NCI-H2196 (cell line): ENCODE measurements around the gene TUBB1.
A peak's percentile ranks its signal among the peaks of the same experiment; 100 is the strongest.
"Not testable (repeated sequence)": the region's sequence is repeated elsewhere in the genome, so short reads cannot be mapped to it uniquely, and the experiment has no call there.

Source experiments
- DNase-seq: peaks from one replicate; lab custom pipeline; 2025; ENCODE audit not compliant: unreplicated experiment; lab: John Stamatoyannopoulos, UW

Gene TUBB1

DNA sequence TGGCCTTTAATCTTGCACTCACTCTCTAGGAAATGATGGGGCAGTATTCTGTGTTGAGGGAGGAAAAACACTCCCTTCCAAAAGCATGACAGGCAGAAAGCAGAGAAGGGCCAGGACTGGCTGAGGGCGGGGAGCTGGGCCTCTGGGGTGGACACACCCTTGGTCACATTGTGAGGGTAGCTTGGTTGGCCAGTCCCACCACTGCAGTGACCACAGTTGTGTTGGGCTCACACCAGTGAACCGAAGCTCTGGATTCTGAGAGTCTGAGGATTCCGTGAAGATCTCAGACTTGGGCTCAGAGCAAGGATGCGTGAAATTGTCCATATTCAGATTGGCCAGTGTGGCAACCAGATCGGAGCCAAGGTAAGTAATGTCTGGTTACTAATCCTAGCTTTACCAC lies at the start of gene TUBB1:
TSS of gene TUBB1 (plus strand) at position 213 of the 400 bp plus-strand sequence. CDS start at position 307, 94 bp downstream.
- DNase-seq = no peak

DNA sequence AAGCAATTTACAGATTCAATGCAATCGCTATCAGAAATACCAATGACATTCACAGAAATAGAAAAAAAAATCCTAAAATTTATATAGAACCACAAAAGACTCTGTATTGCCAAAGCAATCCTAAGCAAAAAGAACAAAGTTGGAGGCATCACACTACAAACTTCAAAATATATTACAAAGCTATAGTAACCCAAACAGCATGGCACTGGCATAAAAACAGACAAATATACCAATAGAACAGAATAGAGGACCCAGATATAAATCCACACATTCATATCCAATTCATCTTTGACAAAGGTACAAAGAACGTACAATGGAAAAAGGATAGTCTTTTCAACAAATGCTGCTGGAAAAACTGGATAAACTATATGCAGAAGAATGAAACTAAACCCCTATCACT lies 49.8 kb upstream of the TUBB1 start:
- no peak for DNase-seq

DNA sequence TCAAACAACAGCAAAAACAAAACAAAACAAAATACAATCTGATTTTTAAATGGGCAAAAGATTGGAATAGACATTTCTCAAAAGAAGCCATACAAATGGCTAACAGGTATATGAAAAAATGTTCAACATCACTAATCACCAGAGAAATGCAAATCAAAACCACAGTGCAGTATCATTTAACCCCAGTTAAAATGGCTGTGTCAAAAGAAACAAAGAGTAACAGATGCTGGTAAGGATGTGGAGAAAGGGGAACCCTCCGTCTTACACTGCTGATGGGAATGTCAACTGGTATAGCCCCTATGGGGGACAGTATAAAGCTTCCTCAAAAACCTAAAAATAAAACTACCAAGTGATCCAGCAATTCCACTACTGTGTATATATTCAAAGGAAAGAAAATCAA lies 49.1 kb upstream of the TUBB1 start:
- DNase-seq = no peak

DNA sequence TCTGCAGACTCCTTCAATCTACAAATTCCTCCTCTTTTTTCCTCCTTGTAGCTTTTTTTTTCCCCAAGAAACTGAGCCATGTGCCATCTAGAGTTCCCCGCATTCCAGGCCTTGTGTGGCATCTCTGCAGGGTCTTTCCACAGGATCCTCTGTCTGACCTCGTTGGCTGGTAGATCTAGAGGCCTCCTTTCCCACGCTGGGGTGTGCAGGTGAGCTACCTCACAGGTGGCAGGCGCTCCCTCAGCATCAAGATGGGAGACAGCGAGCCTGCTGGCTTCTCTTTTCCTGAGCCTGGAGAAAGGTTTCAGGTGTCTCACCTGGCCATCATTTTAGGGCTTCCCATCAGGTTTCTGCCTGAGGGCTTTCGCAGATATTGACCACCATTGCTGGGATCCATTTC lies 47.8 kb upstream of the TUBB1 start:
- DNase-seq = no peak

DNA sequence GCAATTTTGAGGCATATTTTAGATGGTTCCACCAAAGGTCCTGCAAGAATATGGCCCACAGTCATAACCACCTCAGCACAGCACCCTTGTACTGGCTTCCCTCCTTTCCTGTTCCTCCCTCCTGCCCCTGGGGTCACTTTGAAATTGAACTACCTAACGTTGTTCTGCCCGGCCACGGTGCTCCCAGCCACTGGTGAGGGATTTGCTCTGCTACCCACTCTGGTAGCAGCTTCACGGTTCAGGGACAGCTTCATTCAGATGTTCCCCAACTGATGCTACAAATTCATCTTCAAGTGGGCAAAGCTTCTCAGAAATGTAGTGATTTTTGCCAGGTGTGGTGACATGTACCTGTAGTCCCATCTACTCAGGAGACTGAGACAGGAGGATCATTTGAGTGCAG lies 46.0 kb upstream of the TUBB1 start:
- DNase-seq = no peak

DNA sequence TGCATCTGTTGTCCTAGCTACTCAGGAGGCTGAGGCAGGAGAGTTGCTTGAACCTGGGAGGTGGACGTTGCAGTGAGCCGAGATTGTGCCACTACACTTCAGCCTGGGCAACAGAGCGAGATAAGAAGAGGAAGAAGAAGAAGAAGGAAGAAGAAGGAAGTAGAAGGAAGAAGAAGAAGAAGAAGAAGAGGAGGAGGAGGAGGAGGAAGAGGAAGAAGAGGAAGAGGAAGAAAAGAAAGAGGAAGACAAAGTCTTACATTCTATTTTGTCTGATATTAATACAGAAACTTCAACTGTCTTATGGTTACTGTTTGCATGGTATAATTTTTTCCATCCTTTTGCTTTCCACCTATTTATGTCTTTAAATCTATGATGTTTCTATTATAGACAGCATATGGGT lies 45.4 kb upstream of the TUBB1 start:
- no peak for DNase-seq

DNA sequence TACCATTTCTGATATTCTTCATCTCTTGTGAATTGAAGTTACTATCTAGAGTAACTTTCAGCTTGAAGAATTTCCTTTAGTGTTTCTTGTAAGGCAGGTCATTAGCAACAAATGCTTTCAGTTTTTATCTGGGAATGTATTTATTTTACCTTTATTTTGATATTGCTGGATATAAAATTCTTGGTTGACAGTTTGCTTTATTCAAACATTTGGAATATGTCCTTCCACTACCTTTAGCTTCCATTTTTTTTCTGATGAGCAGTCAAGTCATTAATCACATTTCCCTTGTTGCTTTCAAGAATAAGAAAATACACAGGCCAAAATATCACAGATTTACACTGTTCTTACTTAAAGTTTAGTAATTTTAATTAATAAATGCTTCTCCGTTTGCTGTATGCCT lies 43.9 kb upstream of the TUBB1 start:
- DNase-seq = no peak

DNA sequence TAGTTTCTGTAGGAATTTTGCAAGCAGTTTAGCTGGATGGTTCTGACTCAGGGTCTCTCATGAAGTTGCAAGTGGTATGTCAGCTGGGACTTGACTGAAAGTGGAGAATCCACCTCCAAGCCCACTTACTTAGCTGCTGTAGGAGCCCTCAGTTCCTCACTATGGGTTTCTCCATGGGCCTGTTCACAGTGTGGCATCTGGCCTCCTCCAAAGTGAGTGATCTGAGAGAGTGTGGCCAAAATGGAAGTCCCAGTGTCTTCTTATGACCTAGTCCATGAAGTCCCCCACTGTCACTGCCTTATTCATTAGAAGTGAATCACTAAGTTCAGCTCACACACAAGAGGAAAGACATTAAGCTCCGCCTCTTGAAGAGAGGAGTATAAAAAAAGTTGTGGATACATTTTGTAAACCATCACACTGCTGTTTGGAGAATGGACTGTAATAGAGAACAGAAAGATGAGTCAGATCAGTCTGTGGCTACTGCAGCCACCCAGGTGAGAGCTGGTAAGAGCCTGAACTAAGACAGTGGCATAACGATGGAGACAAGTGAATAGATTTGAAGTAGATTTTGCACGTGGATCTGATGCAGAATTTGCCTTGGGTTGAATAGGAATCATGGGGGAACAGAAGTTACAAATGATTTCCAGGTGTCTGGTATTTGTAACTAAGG lies 43.0 kb upstream of the TUBB1 start:
- DNase-seq = no peak

DNA sequence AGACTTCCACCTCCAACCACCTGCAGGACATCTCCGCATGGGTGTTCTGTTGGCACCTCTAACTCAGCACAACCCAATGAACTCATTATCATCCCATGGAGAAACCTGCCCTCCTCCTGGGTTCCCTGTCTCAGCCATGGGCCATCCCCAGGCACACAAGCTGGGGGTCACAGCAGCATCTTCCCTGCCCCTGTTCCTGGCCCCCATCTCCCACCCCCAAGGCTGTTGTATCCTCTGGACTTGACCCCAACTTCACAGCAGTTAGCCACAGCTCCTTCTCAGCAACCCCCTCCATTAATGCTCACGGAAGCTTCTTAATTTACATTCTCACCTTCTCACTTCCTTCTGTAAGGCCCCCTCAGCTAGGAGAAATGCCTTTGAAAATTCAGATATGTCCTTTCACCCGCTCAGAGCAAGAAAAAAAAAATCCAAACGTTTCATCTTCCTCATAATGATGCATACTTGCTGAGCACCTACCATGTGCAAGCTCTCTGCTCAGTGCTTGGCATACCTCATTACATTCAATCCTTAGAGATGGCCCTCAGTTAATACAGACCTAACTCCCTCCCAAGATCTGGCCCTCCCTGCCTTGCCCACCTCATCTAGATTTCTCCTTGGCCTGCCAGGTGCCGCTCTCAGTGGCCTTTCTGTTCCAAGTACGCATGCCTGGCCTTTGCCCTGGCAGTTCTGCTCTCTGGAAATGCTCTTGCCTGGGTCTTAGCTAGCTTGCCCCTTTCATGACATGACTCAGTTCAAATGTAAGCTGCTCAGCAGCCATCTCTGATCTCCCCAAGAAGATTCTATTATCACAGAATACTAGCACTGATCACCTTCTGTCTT lies 40.7 kb upstream of the TUBB1 start:
- no peak for DNase-seq

DNA sequence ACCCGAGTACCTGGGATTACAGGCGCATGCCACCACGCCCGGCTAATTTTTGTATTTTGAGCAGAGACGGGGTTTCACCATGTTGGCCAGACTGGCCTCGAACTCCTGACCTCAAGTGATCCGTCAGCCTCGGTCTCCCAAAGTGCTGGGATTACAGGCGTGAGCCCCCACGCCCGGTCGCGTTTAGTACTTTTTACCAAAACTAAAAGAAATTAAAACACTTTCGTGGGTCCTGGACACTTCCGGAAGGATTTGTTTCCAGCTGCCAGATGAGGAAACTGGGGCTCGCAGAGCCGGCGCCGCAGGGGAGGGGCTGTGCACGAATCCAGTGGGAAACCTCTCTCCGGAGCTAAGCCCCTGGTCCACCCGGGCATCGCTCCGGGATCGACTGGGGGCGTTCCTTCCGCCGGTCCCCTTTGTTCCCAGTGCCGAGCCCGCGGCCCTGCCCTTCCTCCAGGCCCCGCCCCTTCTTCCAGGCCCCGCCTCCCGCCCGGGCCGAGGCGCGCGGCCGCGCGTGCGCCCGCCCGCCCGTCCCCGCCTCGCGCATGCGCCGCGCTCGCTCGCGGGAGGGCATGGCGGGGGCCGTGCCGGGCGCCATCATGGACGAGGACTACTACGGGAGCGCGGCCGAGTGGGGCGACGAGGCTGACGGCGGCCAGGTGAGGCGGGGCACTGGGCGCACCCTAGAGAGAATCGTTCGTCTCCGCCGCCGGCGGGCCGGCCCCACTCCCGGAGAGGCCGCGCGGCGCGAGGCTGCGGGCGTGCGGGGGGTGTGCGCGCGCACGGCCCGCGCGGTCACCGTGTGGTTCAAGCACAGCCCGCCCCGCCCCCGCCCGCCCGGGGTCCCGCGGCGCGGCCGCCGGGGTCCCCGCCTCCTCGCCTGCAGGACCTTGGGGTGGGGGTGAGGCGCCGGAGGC lies 38.3 kb upstream of the TUBB1 start, which contains the start of gene NELFCD:
TSS of gene NELFCD (plus strand) at position 546 of the 917 bp plus-strand sequence. CDS start at position 600, 54 bp downstream.
- DNase-seq = peak; percentile 93

DNA sequence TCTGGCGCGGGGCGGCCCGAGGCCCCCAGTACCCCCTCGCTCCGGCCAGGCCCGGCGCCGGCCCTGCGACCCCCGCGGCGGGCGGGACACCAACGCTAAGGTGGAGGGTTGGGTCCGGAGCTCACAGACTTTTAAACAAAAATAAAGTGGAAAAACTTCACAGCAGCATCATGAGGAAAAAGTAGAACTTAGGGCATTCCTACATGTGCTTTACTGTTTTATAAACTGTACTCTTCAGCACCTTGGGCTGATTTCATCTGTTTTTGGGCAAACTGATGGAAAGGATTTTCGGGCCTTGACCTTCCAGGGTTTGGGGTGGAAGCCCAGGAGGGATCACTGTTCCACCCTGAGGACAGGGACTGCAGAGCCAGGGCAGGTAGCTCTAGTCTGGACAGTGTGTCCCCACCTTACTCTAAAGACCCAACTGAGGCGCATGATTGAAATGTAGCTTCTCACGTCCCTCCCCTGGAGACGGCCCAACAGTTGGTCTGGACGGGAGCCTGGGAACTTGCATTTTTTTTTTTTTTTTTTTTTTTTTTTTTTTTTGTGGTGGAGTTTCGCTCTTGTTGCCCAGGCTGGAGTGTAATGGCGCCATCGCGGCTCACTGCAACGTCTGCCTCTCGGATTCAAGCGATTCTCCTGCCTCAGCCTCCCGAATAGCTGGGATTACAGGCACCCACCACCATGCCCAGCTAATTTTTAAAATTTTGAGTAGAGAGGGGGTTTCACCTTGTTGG lies 37.4 kb upstream of the TUBB1 start:
- no peak for DNase-seq

DNA sequence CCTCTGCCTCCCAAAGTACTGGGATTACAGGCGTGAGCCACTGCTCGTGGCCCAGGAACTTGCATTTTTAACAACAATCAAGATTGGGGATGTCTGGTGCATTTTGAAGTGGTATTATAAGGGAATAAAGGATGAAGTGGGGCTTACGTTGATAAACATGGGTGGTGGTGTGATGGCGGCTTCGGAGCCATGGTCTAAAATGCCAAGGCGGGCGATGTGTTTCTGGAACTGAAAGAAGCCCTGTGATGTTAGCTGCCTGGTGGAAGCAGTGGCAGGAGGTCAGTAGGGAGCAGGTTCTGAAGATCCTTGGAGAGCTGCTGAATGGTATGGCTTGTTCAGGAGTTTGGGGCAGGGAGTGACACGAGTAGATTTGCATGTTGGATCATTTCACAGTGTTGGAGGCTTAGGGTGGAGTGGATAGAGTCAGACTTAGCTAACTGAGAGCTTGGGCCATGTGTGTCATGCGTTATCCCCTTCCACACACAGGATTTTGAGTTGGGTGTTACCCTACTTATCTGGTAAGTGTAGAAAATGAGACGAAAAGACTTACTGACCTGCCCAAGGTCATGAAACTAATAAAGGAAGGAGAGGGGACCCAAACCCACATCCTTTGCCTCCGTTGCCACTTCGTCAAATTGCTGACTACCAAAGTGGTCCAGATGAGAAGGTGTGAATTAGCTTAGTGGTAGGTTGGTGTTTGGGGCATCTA lies 36.7 kb upstream of the TUBB1 start:
- no peak for DNase-seq

DNA sequence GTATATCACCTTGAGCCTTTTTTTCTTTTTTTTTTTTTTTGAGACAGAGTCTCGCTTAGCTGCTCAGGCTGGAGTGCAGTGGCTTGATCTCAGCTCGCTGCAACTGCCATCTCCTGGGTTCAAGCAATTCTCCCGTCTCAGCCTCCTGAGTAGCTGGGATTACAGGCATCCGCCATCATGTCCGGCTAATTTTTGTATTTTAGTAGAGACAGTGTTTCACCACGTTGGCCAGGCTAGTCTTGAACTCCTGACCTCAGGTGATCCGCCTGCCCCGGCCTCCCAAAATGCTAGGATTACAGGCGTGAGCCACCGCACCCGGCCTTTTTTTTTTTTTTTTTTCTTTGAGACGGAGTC lies 36.1 kb upstream of the TUBB1 start:
- DNase-seq = not testable (repeated sequence)

DNA sequence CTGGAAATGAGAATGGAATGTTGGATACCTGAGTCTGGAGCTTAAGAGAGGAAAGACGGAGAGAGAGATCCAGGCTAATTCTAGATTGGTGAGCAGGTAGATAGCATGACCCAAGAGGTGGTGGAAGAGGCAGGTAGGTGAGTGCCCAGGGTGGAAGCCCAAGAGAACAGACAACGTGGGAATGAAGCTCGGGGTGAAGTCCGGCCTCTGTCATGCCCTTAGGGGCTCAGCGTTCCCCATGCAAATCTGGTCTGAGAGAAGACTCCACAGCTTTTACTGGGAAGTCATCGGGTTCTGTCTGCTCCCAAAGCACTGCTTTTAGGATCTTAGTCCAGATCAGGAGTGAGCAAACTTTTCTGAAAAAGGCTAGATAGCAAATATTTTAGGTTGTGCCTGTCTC lies 34.5 kb upstream of the TUBB1 start:
- no peak for DNase-seq

DNA sequence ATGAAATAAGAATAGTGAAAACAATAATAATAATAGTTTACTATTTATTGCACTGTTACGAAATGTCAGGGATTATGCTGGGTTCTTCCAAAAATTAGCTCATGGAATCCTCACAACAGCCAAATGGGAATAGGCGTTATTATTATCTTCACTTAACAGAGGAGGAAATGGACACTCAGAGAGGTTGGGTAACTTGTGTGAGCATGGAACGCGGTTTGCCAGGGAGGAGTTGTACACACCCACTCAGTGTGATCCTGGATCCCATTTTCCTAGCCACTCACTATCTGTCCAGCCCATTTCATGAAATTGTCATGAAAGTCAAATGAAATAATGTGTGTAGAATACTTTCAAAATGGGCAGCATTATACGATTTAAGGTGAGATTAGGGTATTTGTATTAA lies 33.6 kb upstream of the TUBB1 start:
- no peak for DNase-seq

DNA sequence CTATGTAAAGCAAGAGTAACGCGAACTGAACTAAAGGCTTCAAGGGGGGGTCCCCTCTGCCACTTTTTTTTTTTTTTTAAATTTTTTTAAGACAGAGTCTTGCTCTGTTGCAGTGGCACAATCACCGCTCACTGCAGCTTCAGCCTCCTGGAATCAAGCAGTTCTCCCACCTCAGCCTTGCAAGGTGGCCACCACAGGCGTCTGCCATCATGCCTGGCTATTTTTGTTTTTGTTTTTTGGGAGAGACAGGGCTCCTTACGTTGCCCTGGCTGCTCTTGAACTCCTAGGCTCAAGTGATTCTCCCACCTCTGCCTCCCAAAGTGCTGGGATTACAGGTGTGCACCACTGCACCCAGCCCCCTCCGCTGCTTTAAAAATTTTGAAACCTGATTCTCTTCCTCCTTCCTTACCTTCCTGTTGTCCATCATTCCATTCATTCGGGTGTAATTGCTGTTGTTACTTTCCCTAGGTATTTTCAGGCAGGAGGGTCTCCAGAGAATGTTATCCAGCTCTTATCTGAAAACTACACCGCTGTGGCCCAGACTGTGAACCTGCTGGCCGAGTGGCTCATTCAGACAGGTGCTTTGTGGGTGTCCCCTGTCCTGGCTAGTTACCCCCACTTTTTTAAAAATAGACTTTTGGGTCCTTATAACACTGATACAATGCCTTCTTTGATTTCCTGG lies 32.8 kb upstream of the TUBB1 start:
- DNase-seq = no peak

DNA sequence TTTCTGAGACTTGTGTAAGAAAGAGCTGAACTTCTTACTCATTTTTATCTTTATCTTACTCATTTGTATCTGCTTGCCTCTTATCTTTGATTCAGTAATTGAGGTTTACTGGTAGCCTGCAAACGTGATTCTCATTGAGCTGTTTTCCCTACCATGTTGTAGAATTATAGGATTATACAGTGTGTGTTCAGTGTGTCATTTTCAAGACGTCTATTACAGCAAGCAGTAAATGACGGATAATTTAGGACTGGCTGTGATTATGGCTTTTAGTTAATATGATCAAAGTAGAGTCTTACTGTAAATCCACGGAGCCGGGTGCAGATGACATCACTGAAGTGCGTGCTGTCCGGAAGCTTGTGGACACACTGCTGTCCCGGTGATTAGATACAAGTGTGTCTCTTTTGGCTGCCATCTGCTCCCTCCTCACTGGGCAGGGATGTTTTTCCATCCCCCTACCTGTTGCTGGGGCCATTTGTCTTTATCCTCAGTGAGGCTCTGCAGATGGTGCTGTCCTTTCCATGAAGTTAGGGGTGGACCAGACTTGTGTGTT lies 32.2 kb upstream of the TUBB1 start:
- DNase-seq = no peak

DNA sequence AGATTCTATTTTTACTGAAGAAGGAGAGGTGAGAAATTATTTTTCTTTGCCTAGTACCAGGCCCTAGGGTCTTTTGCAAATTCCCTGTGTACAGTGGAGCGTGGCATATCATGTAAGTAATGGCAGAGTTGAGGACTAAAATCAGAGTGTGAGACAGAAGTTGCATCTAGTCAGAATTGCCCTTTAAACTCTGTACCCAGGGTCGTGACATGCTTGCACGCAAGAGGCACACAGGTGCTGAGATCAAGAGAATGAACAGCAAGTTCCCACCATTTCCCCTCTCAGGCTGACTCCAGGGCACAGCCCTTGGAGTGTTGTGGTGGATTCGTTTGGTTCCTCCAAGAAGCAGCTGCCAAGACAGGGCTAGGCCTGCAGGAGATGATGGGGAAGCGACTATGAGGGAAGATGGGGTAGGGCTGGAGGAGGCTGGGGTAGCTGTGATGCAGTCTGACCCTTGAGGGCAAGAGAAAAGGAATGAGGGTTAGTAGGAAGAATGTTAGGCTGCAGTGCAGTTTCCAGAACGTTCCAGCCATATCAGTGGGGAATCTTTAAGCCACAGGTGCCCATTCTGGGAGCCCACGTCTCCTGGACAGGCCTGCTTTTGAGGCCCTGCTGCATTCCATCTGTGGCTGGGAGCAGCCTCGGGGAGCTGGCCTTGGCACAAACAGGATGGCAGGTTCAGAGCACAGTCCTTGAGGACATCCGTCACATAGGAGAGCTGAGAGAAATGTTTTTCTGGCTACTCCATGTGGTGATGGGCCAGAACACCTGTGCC lies 31.3 kb upstream of the TUBB1 start:
- no peak for DNase-seq

DNA sequence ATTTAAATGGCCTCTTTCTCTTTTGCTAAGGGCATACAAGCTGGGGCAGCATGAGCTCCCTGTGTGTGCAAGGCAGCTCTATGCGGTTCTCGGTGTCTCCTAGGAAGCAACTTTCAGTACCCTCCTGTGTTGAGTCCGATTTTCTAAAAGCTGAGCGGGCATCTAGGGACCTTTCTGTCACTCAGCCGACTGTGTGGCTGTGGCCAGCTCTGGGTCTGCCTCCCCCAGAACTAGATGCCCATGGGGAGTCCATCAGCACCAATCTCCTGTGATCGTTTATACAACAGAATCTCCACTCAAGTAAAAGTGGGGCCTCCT lies 30.7 kb upstream of the TUBB1 start:
- no peak for DNase-seq
